ENCODE measurements around the gene SGCD. TPM values are rescaled to one million over a fixed set of nuclear protein-coding genes. Genes with fewer than 3 reads are reported as not detected.

SGCD gene
- total RNA-seq, 1 donor from 2014 or later = 6.0 TPM

GRCh38 chr5:156376751-156377150 is 49.8 kb downstream of the SGCD start:
- Histone ChIP-seq H3K36me3 (no peaks in the 10 kb centered on the region), H3K4me1 (no peaks in the 10 kb centered on the region), H3K27me3 (ENCODE audit: low read depth) (no peaks in the 10 kb centered on the region), H3K27ac (no peak overlapping the region), H3K9me3 (no peaks in the 10 kb centered on the region), H3K4me3 (no peak overlapping the region)
- intact Hi-C loops (cut with DNase I) = no loop called here
- no peak for TF ChIP-seq CTCF (IDR thresholded peaks at IDR 0.05)
- ATAC-seq (no peak), DNase-seq (no peak)

GRCh38 chr5:156378159-156378558 is 51.2 kb downstream of the SGCD start:
- H3K27me3 ChIP-seq (ENCODE audit: low read depth) = no peaks in the 10 kb centered on the region
- H3K4me1 ChIP-seq = no peaks in the 10 kb centered on the region
- no peaks in the 10 kb centered on the region for H3K9me3 ChIP-seq
- no peak overlapping the region for H3K4me3 ChIP-seq
- H3K27ac ChIP-seq = no peak overlapping the region
- ATAC-seq (no peak), DNase-seq (no peak)
- intact Hi-C loops (cut with DNase I) = no loop called here
- no peak for TF ChIP-seq CTCF (IDR thresholded peaks at IDR 0.05)
- H3K36me3 ChIP-seq = no peaks in the 10 kb centered on the region

GRCh38 chr5:156379206-156379605 is 52.2 kb downstream of the SGCD start:
- Histone ChIP-seq H3K4me3 (no peak overlapping the region), H3K36me3 (no peaks in the 10 kb centered on the region), H3K9me3 (no peaks in the 10 kb centered on the region), H3K27ac (no peak overlapping the region), H3K27me3 (ENCODE audit: low read depth) (no peaks in the 10 kb centered on the region), H3K4me1 (no peaks in the 10 kb centered on the region)
- TF ChIP-seq CTCF (IDR thresholded peaks at IDR 0.05) = no peak
- DNase-seq (no peak), ATAC-seq (no peak)
- intact Hi-C loops (cut with DNase I) = no loop called here

- intact Hi-C loops (cut with DNase I) = no loop called here
- Histone ChIP-seq H3K4me3 (no peak overlapping the region), H3K27ac (no peak overlapping the region), H3K9me3 (no peaks in the 10 kb centered on the region), H3K27me3 (ENCODE audit: low read depth) (no peaks in the 10 kb centered on the region), H3K4me1 (no peaks in the 10 kb centered on the region), H3K36me3 (no peaks in the 10 kb centered on the region)
- ATAC-seq (no peak), DNase-seq (no peak)
- no peak for TF ChIP-seq CTCF (IDR thresholded peaks at IDR 0.05)
These were observed 53.9 kb downstream of the SGCD start for GRCh38 chr5:156380848-156381247.

- intact Hi-C loops (cut with DNase I) = no loop called here
- DNase-seq (no peak), ATAC-seq (no peak)
- Histone ChIP-seq H3K36me3 (no peaks in the 10 kb centered on the region), H3K27ac (no peak overlapping the region), H3K4me1 (no peaks in the 10 kb centered on the region), H3K27me3 (ENCODE audit: low read depth) (no peaks in the 10 kb centered on the region), H3K9me3 (no peaks in the 10 kb centered on the region), H3K4me3 (no peak overlapping the region)
- no peak for TF ChIP-seq CTCF (IDR thresholded peaks at IDR 0.05)
These were observed 56.7 kb downstream of the SGCD start for GRCh38 chr5:156383510-156384265.
